ENCODE results near the gene BOLA1. TPM values are rescaled to one million over a fixed set of nuclear protein-coding genes. Genes with fewer than 3 reads are reported as not detected.
"Not testable (repeated sequence)": the region's sequence is repeated elsewhere in the genome, so short reads cannot be mapped to it uniquely, and the experiment has no call there.

BOLA1 gene
- polyA plus RNA-seq, 1 donor from 2014 or later, result 26.3 TPM

- no peak for TF ChIP-seq EZH2 (IDR thresholded peaks at IDR 0.05; ENCODE audit: borderline replicate concordance, insufficient read depth, low read length, poor library complexity, severe bottlenecking)
- no peak for TF ChIP-seq TAF1 (IDR thresholded peaks at IDR 0.05; ENCODE audit: low read depth)
- TF ChIP-seq MXI1 (conservative IDR thresholded peaks at IDR 0.05; ENCODE audit: poor library complexity, severe bottlenecking), result no peak
- TF ChIP-seq RAD21 (conservative IDR thresholded peaks at IDR 0.05), result no peak
- TF ChIP-seq REST (IDR thresholded peaks at IDR 0.05; ENCODE audit: borderline replicate concordance), result no peak
- TF ChIP-seq EP300 (conservative IDR thresholded peaks at IDR 0.05; ENCODE audit: poor library complexity, severe bottlenecking), result no peak
- TF ChIP-seq CTCF (IDR thresholded peaks at IDR 0.05; ENCODE audit: poor library complexity, severe bottlenecking), result no peak
- TF ChIP-seq POLR2AphosphoS5 (IDR thresholded peaks at IDR 0.05), result no peak
- no peak for TF ChIP-seq SMC3 (conservative IDR thresholded peaks at IDR 0.05; ENCODE audit: poor library complexity)
- Histone ChIP-seq H3K9me3 (ENCODE audit: low read length) (no peaks in the 10 kb centered on the region), H3K9me2 (ENCODE audit: insufficient read depth, low read length) (no peaks in the 10 kb centered on the region), H3K27ac (ENCODE audit: low read length) (no peak overlapping the region), H3F3A (ENCODE audit: insufficient read depth, low read length, poor library complexity, severe bottlenecking) (no peaks in the 10 kb centered on the region), H3K4me3 (ENCODE audit: low read length) (no peak overlapping the region), H3K4me2 (ENCODE audit: low read length) (no peak overlapping the region), H2AFZ (ENCODE audit: low read depth, low read length) (no peak overlapping the region), H3K27me3 (ENCODE audit: insufficient read depth, low read depth, low read length) (no peaks in the 10 kb centered on the region), H3K36me3 (ENCODE audit: insufficient read depth, low read length) (no peaks in the 10 kb centered on the region), H3K9ac (ENCODE audit: low read length) (no peak overlapping the region), H4K20me1 (ENCODE audit: insufficient read depth) (no peaks in the 10 kb centered on the region), H3K79me2 (replicated peaks; ENCODE audit: insufficient read depth, low read length) (no peaks in the 10 kb centered on the region)
Measured at GRCh38 chr1:149936992-149937705, 37.8 kb downstream of the BOLA1 start.

GRCh38 chr1:149937759-149938158 lies 38.4 kb downstream of the BOLA1 start:
- Histone ChIP-seq H3K4me2 (ENCODE audit: low read length) (no peak overlapping the region), H3K27ac (ENCODE audit: low read length) (no peak overlapping the region), H3K4me3 (ENCODE audit: low read length) (no peak overlapping the region), H3K9me3 (ENCODE audit: low read length) (no peaks in the 10 kb centered on the region), H3K27me3 (ENCODE audit: insufficient read depth, low read depth, low read length) (no peaks in the 10 kb centered on the region), H3K9ac (ENCODE audit: low read length) (no peak overlapping the region), H2AFZ (ENCODE audit: low read depth, low read length) (no peak overlapping the region), H3F3A (ENCODE audit: insufficient read depth, low read length, poor library complexity, severe bottlenecking) (no peaks in the 10 kb centered on the region), H3K79me2 (replicated peaks; ENCODE audit: insufficient read depth, low read length) (no peaks in the 10 kb centered on the region), H3K36me3 (ENCODE audit: insufficient read depth, low read length) (no peaks in the 10 kb centered on the region), H3K9me2 (ENCODE audit: insufficient read depth, low read length) (no peaks in the 10 kb centered on the region), H4K20me1 (ENCODE audit: insufficient read depth) (no peaks in the 10 kb centered on the region)
- TF ChIP-seq CTCF (IDR thresholded peaks at IDR 0.05; ENCODE audit: poor library complexity, severe bottlenecking) (no peak), SMC3 (conservative IDR thresholded peaks at IDR 0.05; ENCODE audit: poor library complexity) (no peak), REST (IDR thresholded peaks at IDR 0.05; ENCODE audit: borderline replicate concordance) (no peak), RAD21 (conservative IDR thresholded peaks at IDR 0.05) (no peak), POLR2AphosphoS5 (IDR thresholded peaks at IDR 0.05) (no peak), EP300 (conservative IDR thresholded peaks at IDR 0.05; ENCODE audit: poor library complexity, severe bottlenecking) (no peak), EZH2 (IDR thresholded peaks at IDR 0.05; ENCODE audit: borderline replicate concordance, insufficient read depth, low read length, poor library complexity, severe bottlenecking) (no peak), MXI1 (conservative IDR thresholded peaks at IDR 0.05; ENCODE audit: poor library complexity, severe bottlenecking) (no peak), TAF1 (IDR thresholded peaks at IDR 0.05; ENCODE audit: low read depth) (no peak)

- not testable (repeated sequence) for H3K9me3 ChIP-seq (ENCODE audit: low read length); H2AFZ ChIP-seq (ENCODE audit: low read depth, low read length); H3K27me3 ChIP-seq (ENCODE audit: insufficient read depth, low read depth, low read length); H4K20me1 ChIP-seq (ENCODE audit: insufficient read depth); H3K36me3 ChIP-seq (ENCODE audit: insufficient read depth, low read length); H3K9ac ChIP-seq (ENCODE audit: low read length); H3K9me2 ChIP-seq (ENCODE audit: insufficient read depth, low read length); H3F3A ChIP-seq (ENCODE audit: insufficient read depth, low read length, poor library complexity, severe bottlenecking); H3K4me2 ChIP-seq (ENCODE audit: low read length); H3K79me2 ChIP-seq (replicated peaks; ENCODE audit: insufficient read depth, low read length); H3K27ac ChIP-seq (ENCODE audit: low read length); H3K4me3 ChIP-seq (ENCODE audit: low read length)
Measured at GRCh38 chr1:149938668-149939003, 39.3 kb downstream of the BOLA1 start.

Data from neural cell (in vitro differentiated cells).